IMR-90 (cell line): ENCODE measurements around the gene MAG. TPM values are rescaled to one million over a fixed set of nuclear protein-coding genes. Genes with fewer than 3 reads are reported as not detected.

Experiments used
- ATAC-seq: fragments of 200-7000 bp; cut with Tn5 transposase; 2 replicates; pipeline ENCODE4 v1.9.1; 2020; ENCODE audit warnings: low read depth, mild to moderate bottlenecking, moderate library complexity
- BruUV-seq: library from RNA; stranded (reverse); fragments of 400-500 nt; replicated peaks from 2 replicates; lab custom pipeline; 2021; lab: Mats Ljungman, UMichigan
- CTCF ChIA-PET: fragments of 300-600 bp; formaldehyde crosslinking; extraction: SDS; loops from one replicate; lab custom pipeline; 2021; ENCODE audit warnings: antibody characterized with exemption; lab: Yijun Ruan, JAX
- POLR2A ChIA-PET: fragments of 300-600 bp; sonication (Branson Sonifier 250); formaldehyde crosslinking; loops from one replicate; lab custom pipeline; 2022; ENCODE audit warnings: antibody characterized with exemption; ENCODE audit not compliant: unreplicated experiment; lab: Charles Lee
- DNase-seq: peaks from one replicate; pipeline ENCODE4 v3.0.0; 2013
- H2AFZ ChIP-seq: replicated peaks from 2 replicates; pipeline ENCODE3; 2013; ENCODE audit warnings: low read length, mild to moderate bottlenecking; ENCODE audit not compliant: poor library complexity
- H2AK5ac ChIP-seq: 2 replicates; pipeline ENCODE4 v1.6.1; 2013; ENCODE audit warnings: low read depth, low read length, inconsistent platforms
- H2AK9ac ChIP-seq: replicated peaks from 2 replicates; pipeline ENCODE3; 2013; ENCODE audit warnings: mild to moderate bottlenecking, low read depth, low read length, moderate library complexity; ENCODE audit not compliant: poor library complexity
- H2BK120ac ChIP-seq: 2 replicates; pipeline ENCODE4 v1.6.1; 2013; ENCODE audit warnings: low read depth, low read length, inconsistent platforms
- H2BK15ac ChIP-seq: 3 replicates; pipeline ENCODE4 v1.6.1; 2013; ENCODE audit warnings: low read depth, low read length, inconsistent platforms
- H2BK20ac ChIP-seq: 2 replicates; pipeline ENCODE4 v1.6.1; 2013; ENCODE audit warnings: low read depth, mild to moderate bottlenecking, inconsistent platforms, low read length, moderate library complexity
- H2BK5ac ChIP-seq: 2 replicates; pipeline ENCODE4 v1.6.1; 2013; ENCODE audit warnings: mild to moderate bottlenecking, low read depth, low read length, inconsistent platforms; ENCODE audit not compliant: poor library complexity, severe bottlenecking
- H3K14ac ChIP-seq: replicated peaks from 2 replicates; pipeline ENCODE4 v1.6.1; 2013; ENCODE audit warnings: low read depth, low read length, inconsistent platforms
- H3K18ac ChIP-seq: 2 replicates; pipeline ENCODE4 v1.6.1; 2013; ENCODE audit warnings: low read depth, low read length, control low read depth
- H3K23ac ChIP-seq: 2 replicates; pipeline ENCODE4 v1.6.1; 2013; ENCODE audit warnings: low read depth, low read length, inconsistent platforms
- H3K27ac ChIP-seq: 2 replicates; pipeline ENCODE4 v1.5.1; 2013; ENCODE audit warnings: mild to moderate bottlenecking, control low read depth, low read length; ENCODE audit not compliant: insufficient read depth
- H3K27me3 ChIP-seq: 2 replicates; pipeline ENCODE4 v1.6.1; 2013; ENCODE audit warnings: low read length; ENCODE audit not compliant: control insufficient read depth, insufficient read depth
- H3K36me3 ChIP-seq: 2 replicates; pipeline ENCODE4 v1.6.1; 2013; ENCODE audit warnings: low read length, mixed read lengths; ENCODE audit not compliant: control insufficient read depth, insufficient read depth
- H3K4ac ChIP-seq: 2 replicates; pipeline ENCODE4 v1.6.1; 2013; ENCODE audit warnings: low read depth, low read length, inconsistent platforms
- H3K4me1 ChIP-seq: 2 replicates; pipeline ENCODE4 v1.6.1; 2013; ENCODE audit warnings: low read length, mixed read lengths; ENCODE audit not compliant: control insufficient read depth, insufficient read depth
- H3K4me2 ChIP-seq: 2 replicates; pipeline ENCODE4 v1.6.1; 2013; ENCODE audit warnings: low read depth, mild to moderate bottlenecking, control low read depth, low read length, moderate library complexity
- H3K4me3 ChIP-seq: 2 replicates; pipeline ENCODE4 v1.5.1; 2013; ENCODE audit warnings: low read depth, mild to moderate bottlenecking, control low read depth, low read length, moderate library complexity; ENCODE audit not compliant: insufficient read depth
- H3K56ac ChIP-seq: 2 replicates; pipeline ENCODE4 v1.6.1; 2013; ENCODE audit warnings: low read length, inconsistent platforms; ENCODE audit not compliant: insufficient read depth; ENCODE audit errors: extremely low read depth
- H3K79me1 ChIP-seq, 2 experiments: 2 replicates each; pipeline ENCODE4 v1.6.1; 2013; ENCODE audit warnings: low read length in 2 of 2, inconsistent platforms in 1 of 2, low read depth in 1 of 2
- H3K9ac ChIP-seq: 2 replicates; pipeline ENCODE4 v1.6.1; 2013; ENCODE audit warnings: low read depth, low read length, control low read depth
- H3K9me1 ChIP-seq: 2 replicates; pipeline ENCODE4 v1.6.1; 2013; ENCODE audit warnings: low read length, inconsistent platforms; ENCODE audit not compliant: insufficient read depth
- H3K9me3 ChIP-seq: 2 replicates; pipeline ENCODE4 v1.6.1; 2013; ENCODE audit warnings: low read length; ENCODE audit not compliant: control insufficient read depth, insufficient read depth
- H4K20me1 ChIP-seq: 2 replicates; pipeline ENCODE4 v1.6.1; 2013; ENCODE audit warnings: low read length, inconsistent platforms; ENCODE audit not compliant: insufficient read depth
- H4K5ac ChIP-seq: 2 replicates; pipeline ENCODE4 v1.6.1; 2013; ENCODE audit warnings: mild to moderate bottlenecking, low read depth, low read length, control low read depth
- H4K8ac ChIP-seq, 2 experiments: 2 replicates each; pipeline ENCODE4 v1.6.1; 2013; ENCODE audit warnings: low read depth in 2 of 2, low read length in 2 of 2, control low read depth in 1 of 2, inconsistent platforms in 1 of 2
- H4K91ac ChIP-seq: 2 replicates; pipeline ENCODE4 v1.6.1; 2013; ENCODE audit warnings: low read depth, low read length, inconsistent platforms; ENCODE audit not compliant: insufficient read depth
- MAFK ChIP-seq: IDR thresholded peaks from 2 replicates; pipeline ENCODE4 v1.6.1; 2012; ENCODE audit warnings: low read depth, low read length, improper control_type of control experiment
- MAZ ChIP-seq: IDR thresholded peaks from 2 replicates; pipeline ENCODE4 v1.6.1; 2012; ENCODE audit warnings: low read depth, mild to moderate bottlenecking, low read length, improper control_type of control experiment, moderate library complexity, borderline replicate concordance
- MXI1 ChIP-seq: IDR thresholded peaks from 2 replicates; pipeline ENCODE4 v1.6.1; 2012; ENCODE audit warnings: low read depth, mild to moderate bottlenecking, low read length, moderate library complexity, borderline replicate concordance
- POLR2A ChIP-seq: IDR thresholded peaks from 2 replicates; pipeline ENCODE4 v1.6.1; 2012; ENCODE audit warnings: mild to moderate bottlenecking, low read depth, low read length
- RFX5 ChIP-seq: IDR thresholded peaks from 2 replicates; pipeline ENCODE4 v1.8.0; 2012; ENCODE audit warnings: low read depth, mild to moderate bottlenecking, low read length, moderate library complexity
- WGBS, 2 experiments: methylation state at CpG; one replicate each; pipeline versions ENCODE4 v1.1.5 to v1.1.7; 2013; ENCODE audit warnings: missing lambda C conversion rate in 2 of 2; ENCODE audit not compliant: insufficient read length in 1 of 2; ENCODE audit errors: extremely low coverage in 2 of 2; 5-methylcytosine and 5-hydroxymethylcytosine counted together
- dilution Hi-C: fragments of 300-500 bp; cut with HindIII; formaldehyde crosslinking; loops from one replicate; pipeline ENCODE4 v1.14.3; 2018; ENCODE audit warnings: low sequenced_read_pairs; ENCODE audit not compliant: unreplicated experiment
- in situ Hi-C: fragments of 300-500 bp; cut with MboI; formaldehyde crosslinking; loops from 3 replicates; pipeline ENCODE4 v1.14.3; 2019; ENCODE audit warnings: low sequenced_read_pairs, inconsistent platforms, mixed read lengths
- intact Hi-C: fragments of 100-400 bp; cut with micrococcal nuclease; formaldehyde crosslinking; loops from 2 replicates; pipeline ENCODE4 v1.10.0; 2022
- polyA plus RNA-seq, 3 experiments: library from polyadenylated mRNA; depleted of rRNA; stranded (reverse); fragments of >200 nt; gene quantifications; 2 replicates each; pipeline ENCODE4 v1.2.3, GENCODE V29; 2012; ENCODE audit warnings: low replicate concordance in 1 of 3
- total RNA-seq: library from RNA; depleted of rRNA; stranded (reverse); fragments of >200 nt; gene quantifications from 2 replicates; pipeline ENCODE4 v1.2.3, GENCODE V29; 2012

MAG gene
- total and polyA plus RNA-seq, 2 of the 4 experiments (the other 2 are of a cell fraction): not detected

DNA sequence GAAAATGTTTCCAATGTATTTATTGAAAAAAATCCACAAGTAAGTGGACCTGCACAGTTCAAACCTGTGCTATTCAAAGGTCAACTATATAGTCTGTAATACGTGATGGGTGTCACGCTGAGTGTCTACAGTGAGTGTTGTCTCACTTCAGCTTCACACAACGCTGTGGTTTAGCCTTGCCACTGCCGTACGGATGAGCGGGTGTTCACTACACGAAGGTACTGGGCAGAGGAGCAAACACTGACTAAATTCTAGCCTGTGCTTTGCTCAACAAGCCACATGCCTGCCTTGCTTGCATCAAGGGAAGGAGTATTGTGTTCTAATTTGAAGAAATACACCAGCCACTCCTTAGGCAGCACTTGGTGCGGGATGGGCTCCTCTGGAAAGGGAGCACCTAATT lies 62.9 kb downstream of the MAG start:
- Histone ChIP-seq H3K27ac (no peak overlapping the region), H2AK9ac (no peak overlapping the region), H3K4me1 (no peaks in the 10 kb centered on the region), H3K4me2 (no peak overlapping the region), H3K4ac (no peak overlapping the region), H4K5ac (no peak overlapping the region), H2BK20ac (no peak overlapping the region), H4K20me1 (no peaks in the 10 kb centered on the region), H3K27me3 (peaks cover 4% of the 10 kb centered on the region), H4K8ac (no peak overlapping the region), H2BK120ac (no peak overlapping the region), H3K23ac (no peak overlapping the region), H3K18ac (no peak overlapping the region), H3K14ac (no peak overlapping the region), H2AK5ac (no peak overlapping the region), H3K9me1 (no peaks in the 10 kb centered on the region), H3K9ac (no peak overlapping the region), H2BK5ac (no peak overlapping the region), H3K36me3 (no peaks in the 10 kb centered on the region), H4K91ac (no peak overlapping the region), H3K79me1 (no peaks in the 10 kb centered on the region), H2AFZ (no peak overlapping the region), H3K9me3 (no peaks in the 10 kb centered on the region), H2BK15ac (no peak overlapping the region), H3K56ac (no peak overlapping the region), H3K4me3 (no peak overlapping the region)
- no peak for TF ChIP-seq POLR2A
- TF ChIP-seq MAZ: no peak
- no peak for TF ChIP-seq RFX5
- no peak for TF ChIP-seq MAFK
- TF ChIP-seq MXI1: no peak
- ChIA-PET POLR2A (no interaction called here), CTCF (no interaction called here)
- BruUV-seq: no TSS peak
- ATAC-seq (no peak), DNase-seq (no peak)
- WGBS, 2 experiments: 57% methylated on average over 3 of the region's 8 CpGs; no CpG with 5 or more reads in 1 of the 2 experiments
- dilution Hi-C loops (no loop called here), intact Hi-C loops (loop anchor here (10.0 kb wide), 1 partner anchor 110 kb away; no protein-coding TSS in a partner anchor), in situ Hi-C loops (no loop called here)
